ENCODE measurements around the gene PARD6B.
"Not testable (repeated sequence)": the region's sequence is repeated elsewhere in the genome, so short reads cannot be mapped to it uniquely, and the experiment has no call there.

DNA sequence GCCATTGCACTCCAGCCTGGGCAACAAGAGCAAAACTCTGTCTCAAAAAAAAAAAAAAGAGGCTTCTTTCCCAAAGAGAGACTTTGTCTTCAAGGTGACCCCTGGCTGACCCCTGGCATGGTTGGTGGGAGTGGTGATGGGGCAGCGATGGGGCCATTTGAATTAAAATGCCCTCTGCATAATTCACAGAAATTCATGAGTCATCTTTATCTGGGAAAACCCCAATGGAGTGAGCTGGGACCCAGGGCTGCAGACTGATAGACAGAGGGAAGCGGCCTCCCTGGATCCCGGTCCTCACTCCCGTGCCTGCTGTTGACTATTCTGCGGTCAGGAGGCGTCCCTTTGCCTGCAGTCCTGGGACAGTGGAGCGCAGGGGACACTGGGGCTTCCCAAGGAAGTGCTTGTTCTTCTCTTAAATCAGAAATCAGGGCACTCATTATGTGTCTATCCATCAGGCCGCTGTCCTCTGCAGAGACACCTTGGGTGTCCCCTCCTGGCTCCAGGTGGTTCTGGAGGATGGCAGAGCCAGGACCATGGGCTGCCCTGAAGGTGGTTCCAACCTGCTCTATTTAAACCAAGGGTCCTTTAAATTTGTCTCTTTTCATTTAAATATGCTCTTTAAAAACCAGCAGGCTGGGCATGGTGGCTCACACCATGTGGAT lies 40.2 kb downstream of the PARD6B start:
- TF ChIP-seq POLR2AphosphoS5, CTCF, POLR2A, EP300 (IDR thresholded peaks at IDR 0.05): not testable (repeated sequence)

Data from sigmoid colon (tissue), 4 donors.